Epidermal melanocyte (primary cell): Measurements from ENCODE around the gene SLC1A5.
"Not testable (repeated sequence)": the region's sequence is repeated elsewhere in the genome, so short reads cannot be mapped to it uniquely, and the experiment has no call there.

Source experiments
- DNase-seq: peaks from one replicate; pipeline ENCODE4 v3.0.0; 2011; ENCODE audit warnings: low spot score; ENCODE audit not compliant: insufficient read length

SLC1A5 gene

DNA sequence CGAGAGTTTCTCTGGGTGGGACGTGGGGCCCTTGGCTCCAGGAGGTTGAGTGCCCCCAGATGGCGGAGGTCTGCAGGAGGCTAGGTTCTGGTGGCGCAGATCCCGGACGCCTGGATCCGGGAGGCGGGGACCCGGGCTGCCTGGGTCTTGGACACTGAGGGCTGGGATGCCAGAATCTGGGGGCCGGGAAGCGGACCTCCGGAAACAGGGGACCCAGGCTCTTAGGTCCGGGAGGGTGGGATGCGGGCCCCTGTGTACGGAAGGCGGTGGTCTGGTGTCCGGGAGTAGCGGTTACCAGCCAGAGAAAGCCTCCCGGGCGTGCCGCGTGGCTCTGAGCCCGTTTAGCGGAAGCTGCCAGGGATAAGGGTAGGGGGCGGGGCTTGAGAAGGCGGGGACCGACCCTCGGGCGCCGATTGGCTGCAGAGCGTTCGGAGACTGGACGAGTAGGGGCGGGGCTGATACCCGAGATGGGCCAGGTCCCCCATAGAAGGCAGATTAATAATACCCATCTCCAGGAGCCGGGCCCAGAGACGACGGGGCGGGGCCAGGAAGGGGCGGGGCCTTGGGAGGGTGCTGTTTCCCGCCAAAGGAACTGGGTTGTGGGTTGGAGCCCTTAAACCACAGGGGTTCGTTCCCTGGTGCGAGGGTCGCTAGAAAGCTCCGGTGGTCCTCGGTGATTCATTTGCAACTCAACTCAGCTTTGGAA, at the start of gene SLC1A5:
TSS of gene SLC1A5 (minus strand) at position 333 of the 706 bp plus-strand sequence. CDS start 629 bp downstream, outside the sequence.
- peak; percentile 96 for DNase-seq

DNA sequence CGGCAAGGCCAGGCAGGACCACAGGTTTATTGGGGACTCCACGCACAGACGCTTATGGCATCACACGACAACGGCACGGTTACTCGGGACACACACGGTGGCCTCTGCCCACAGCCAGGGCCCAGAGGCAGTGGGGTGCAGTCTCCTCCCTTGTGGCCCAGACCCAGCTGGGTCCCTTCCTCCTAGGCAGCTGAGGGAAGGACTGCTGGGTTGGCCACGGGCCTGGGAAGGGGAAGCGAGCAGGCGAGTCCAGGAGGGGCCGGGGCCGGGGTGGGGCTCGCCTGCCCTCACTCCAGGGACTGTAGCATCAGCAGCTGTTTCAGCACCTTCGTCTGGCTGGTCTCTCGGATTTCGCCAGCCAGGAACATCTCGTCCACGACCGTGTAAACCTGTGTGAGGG, 49.8 kb upstream of the SLC1A5 start:
- no peak for DNase-seq

DNA sequence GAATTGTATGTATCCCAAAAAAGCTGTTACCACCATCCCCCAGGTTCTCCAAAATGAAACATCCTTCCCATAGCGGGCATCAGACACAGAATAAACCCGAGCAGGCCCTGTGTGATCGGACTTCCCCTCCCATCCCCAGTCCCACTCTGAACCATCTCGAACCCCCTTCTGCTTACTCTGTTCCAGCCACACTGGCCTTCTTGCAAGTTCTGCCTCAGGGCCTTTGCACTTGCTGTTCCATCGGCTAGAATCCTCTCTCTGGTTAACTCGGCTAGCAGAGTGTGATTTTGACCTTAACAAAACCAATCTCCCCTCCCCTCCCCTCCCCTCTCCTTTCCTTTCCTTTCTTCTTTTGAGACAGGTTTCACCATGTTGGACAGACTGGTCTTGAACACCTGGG, 46.6 kb upstream of the SLC1A5 start:
- DNase-seq: no peak

DNA sequence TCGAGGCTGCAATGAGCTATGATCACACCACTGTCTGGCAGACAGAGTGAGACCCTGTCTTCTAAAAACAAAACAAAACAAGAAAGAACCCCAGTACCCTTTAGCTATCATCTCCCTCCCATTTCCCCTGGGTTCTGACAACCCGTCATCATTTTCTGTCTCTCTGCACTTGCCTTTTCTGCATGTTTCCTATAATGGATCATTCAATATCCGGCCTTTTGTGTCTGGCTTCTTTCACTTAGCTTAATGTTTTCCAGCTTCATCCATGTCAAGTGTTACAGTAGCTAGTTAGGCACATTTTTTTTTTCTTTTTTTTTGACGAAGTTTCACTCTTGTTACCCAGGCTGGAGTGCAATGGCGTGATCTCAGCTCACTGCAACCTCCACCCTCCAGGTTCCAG, 45.7 kb upstream of the SLC1A5 start:
- DNase-seq: no peak

DNA sequence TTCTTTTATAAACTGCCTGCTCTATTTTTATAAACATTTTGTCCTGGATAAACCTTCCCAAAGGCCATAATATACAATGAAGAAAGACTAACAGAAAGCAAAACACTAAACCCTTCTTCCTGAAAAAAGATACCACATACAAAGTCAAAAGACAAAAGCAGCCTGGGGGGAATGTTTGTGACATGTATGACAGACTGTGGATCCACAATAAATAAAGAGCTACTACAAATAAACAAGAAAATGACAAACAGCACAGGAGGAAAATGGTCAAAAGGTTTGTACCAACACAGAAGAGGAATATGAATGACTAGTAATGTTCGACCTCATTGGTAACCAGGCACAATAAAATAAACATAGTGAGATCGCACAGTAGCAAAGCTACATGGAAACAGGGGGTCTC, 42.5 kb upstream of the SLC1A5 start:
- DNase-seq: no peak

DNA sequence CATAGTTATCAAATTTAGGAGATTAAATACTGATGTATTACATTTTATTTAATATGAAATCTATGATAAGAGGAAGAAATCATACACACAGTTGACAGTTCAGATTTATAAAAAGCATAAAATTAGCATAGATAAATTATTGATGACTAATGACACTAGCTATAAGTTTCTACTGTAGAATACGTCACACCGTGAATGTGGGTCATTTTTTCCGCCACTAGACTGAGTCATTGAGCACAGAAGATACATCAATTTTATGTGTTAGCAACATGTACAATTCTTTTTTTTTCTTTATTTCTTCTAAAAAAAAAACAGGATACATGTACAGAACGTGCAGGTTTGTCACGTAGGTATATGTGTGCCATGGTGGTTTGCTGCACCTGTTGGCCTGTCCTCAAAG, 40.1 kb upstream of the SLC1A5 start:
- no peak for DNase-seq

DNA sequence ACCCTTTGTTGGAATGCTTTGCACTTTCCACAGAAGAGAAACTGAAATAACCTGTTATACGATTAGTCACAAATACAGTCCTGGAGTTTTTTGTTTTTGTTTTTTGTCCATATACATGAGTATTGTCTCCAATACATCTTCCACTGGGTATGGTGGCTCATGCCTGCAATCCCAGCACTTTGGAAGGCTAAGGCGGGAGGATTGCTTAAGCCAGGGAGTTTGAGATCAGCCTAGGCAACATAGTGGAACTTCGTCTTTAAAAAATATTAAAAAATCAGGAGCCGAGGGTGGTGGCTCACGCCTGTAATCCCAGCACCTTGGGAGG, 37.3 kb upstream of the SLC1A5 start:
- DNase-seq: no peak

DNA sequence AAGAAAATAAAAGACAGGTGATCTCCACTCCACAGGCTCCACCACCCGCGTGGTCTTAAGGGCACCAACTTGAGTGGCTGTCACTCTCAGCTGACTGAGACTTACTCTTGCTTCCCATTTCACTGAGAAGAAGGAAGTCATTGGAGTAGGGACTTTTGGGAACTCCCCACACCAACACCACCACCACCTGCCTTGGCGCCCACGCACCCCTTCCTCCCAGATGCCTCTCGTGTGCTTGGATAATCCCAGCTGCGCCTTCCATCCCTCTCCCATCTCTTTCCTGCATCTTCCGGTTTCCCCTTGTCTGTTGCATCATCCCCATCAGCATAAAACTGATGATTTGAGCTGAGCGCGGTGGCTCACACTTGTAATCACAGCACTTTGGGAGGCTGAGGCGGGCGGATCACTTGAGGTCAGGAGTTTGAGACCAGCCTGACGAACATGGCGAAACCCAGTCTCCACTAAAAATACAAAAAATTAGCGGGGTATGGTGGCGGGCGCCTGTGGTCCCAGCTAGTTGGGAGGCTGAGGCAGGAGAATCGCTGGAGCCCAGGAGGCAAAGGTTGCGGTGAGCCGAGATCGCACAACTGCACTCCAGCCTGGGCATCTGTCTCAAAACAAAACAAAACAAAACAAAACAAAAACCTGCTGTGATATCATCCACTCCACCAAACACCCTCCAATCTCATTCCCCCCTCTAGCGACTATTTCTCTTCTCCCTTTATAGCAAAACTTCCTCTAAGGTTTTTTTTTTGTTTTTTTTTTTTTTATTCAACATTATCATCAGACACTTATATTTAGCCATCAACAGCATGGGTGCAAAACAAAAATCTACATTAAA, 36.7 kb upstream of the SLC1A5 start:
- DNase-seq: no peak

DNA sequence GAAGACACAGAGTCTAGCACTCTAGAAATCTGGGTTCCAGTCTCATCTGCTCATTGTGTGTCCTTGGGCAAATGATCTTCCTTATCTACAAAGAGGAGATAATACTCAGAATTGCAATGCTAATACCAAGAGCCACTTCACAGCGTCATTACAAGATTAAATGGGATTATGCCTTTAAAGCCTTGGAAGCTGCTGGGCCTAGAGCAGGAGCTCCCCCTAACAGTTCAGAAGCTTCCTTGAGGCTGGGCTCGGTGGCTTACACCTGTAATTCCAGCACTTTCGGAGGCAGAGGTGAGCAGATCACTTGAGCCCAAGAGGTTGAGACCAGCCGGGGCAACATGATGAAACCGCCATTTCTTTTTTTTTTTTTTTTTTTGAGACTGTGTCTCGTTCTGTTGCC, 34.7 kb upstream of the SLC1A5 start:
- DNase-seq: no peak

DNA sequence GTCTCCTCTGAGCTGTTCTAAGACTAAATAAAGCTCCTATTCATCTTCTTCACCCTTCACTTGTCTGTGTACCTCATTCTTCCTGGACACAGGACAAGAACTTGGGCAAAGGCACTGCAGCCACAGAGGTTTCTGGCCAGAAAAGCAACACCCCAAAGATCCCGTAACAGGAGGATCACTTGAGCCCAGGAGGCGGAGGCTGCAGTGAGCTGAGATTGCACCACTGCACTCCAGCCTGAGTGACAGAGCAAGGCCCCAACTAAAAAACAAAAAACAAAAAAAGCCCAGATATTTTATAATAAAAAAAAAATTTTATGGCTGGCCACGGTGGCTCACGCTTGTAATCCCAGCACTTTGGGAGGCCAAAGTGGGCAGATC, 34.0 kb upstream of the SLC1A5 start:
- DNase-seq: not testable (repeated sequence)

DNA sequence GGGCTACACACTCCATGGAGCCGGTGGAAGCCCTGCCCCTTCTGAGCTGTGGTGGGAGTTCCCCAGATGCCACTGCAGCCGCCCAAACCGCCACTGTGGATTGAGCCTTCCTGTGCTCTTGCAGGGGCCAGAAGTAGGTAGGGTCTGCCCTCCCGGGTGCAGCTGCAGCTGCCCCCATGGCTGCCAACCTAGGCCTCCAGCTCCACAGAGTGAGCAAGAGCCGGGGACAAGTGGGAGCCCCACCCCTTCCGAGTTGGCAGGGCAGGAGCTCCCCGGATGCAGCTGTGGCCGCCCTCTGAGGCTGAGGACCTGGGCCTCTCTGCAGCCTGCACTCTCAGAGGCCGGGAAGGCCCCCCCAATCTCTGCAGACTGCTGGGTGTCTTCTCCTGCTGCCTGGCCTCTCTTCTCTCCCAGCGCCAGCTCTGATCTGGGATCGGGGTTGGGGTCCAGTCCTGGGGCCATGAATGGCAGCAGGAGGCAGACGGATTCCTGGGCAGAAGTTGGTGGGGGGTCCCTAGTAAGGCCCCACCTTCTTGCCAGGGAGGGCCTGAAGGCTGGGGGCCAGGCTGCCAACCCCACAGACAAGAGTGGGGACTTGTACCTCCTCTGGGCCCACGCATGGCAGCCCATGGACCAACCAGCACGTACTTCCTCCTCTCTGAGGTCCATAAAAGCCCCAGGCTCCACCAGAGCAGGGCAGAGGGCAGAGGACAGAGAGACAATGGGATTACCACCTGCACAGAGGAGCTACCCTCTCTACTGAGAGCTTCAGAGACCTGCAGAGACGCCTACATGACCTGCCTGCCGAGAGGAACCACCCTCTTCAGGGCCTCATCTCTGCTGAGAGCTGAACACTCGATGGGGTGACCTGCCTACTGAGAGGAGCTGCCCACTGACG, 33.4 kb upstream of the SLC1A5 start:
- DNase-seq: no peak

DNA sequence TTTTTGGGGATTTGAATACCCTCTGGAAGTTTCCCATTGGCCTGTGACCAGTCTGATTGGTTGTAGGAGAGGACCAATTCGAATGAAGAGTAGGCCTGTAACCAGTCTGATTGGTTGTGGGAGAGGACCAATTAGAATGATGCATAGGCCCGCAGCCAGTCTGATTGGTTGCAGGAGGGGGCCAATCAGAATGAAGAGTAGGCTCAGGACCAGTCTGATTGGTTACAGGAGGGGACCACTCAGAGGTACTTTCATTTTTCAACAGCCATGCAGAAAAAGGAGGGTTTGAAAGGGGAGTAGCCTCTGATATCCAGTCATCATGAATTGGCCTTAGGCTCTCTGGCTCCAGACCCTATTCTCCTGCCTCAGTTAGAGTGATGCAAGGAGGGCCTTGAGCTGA, 30.4 kb upstream of the SLC1A5 start:
- no peak for DNase-seq

DNA sequence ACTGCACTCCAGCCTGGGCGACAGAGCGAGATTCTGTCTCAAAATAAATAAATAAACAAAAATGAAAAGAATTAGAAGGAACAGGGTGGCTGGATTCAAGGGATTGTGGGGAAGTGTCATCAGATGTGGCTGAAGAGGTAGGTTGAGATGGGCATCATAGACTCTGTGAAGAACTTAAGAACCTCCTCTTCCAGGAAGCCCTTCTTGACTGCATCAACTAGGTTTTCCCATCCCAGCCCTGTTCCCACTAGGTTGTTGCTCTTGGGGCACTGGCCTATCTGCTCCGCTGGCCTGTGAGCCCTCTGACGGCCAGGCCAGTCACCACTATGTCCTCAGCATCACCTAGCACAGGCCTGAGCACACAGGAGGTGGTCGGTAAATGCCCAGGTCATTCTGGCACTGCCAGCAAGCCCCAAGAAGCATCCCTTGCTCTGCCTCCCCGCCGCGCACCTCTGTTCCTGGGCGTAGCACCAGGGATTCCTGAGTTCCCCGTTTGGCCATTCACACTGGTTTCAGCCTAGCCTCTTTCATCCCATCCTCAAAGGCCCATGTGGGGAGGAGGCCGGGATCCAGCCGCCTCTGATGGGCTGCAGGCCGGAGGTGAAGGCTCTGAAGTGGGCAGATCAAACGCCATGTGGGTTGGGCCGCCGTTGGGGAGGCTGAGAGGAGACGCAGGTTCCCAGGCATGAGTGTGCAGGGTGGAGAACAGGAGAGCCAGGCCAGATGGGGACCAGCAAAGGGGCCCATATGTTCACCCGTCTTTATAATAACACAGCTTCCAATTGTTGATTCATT, 27.6 kb upstream of the SLC1A5 start:
- no peak for DNase-seq

DNA sequence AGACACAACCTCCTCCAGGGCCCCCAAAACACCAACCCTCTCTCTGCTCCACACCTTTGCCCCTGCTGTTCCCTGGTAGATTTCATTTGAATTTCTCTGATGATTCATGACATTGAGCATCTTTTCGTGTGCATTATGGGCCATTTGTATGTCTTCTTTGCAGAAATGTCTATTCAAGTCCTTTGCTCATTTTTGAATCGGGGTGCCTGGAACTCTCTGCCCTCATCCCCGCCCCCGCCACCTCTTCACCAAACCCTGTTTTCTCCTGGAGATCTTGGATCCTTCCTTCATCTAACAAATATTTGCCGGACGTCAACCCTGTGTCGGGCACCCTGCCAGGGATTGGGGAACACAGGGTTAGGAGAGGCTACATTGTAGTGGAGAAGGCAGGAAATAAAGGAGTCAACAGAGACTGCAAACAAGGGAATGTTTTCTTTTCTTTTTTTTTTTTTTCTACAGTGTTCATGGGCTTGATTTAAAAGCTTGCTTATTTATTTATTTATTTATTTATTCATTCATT, 25.5 kb upstream of the SLC1A5 start:
- DNase-seq: no peak

DNA sequence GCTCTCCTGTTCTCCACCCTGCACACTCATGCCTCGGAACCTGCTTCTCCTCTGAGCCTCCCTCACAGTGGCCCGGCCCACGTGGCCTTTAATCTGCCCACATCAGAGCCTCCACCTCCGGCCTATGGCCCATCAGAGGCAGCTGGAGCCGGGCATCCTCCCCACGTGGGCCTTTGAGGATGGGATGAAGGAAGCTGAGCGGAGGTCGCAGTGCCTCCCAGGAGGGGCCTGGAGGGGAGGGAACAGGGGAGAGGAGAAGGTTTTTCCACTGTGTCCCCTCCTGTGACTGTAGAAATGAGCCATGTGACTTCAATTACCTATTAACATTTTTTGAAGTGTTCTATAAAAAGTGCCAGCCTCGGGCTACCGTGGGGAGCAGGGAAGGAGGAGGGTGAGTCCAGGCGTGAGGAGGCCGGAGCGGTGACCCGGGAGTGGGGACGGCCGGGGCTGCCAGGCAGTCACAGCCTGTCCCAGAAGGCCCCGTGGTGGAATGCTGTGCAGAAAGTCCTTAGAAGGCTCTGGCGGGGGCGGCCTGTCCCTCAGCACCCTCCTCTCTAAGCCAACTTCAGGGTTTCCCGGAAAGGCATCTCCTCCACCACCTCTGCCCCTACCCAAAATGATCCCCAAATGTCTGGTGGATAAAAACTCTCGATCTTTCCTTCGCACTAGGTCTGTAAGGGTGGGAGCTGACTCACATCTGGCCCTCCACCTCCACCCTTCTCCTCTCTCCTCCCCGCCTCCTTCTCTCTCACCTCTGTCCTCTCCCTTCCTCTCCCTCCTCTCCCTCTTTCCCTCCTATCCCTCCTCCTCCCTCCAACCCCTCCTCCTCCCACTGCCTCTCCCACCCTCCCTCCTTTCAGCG, 24.8 kb upstream of the SLC1A5 start:
- DNase-seq: no peak

DNA sequence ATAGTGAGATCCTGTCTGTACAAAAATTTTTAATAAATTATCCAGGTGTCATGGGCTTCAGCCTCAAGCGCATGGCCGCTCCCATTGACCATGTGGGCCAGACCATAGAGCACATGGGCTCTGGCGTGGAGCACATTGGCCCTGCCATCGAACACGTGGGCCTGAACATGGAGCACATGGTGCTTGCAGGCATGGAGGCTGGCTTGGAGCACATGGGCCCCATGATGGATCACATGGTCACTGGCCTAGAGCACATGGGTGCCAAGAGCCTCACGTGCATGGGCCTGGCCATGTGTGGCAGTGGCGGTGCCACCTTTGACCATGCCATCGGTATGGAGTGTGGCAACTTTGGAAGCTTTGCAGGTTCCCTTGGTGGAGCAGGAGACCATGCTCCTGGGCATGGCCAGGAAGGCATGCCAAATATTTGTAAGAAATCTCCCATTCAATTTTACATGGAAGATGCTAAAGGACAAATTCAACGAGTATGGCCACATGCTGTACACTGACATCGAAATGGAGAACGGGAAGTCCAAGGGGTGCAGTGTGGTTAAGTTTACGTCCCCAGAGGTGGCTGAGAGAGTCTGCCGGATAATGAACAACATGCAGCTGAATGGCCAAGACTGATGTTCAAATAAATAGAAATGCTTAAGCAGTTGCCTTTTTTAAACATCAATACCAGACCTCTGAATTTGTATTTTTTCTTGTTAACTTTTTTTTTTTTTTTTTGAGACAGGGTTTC, 21.3 kb upstream of the SLC1A5 start:
- no peak for DNase-seq

DNA sequence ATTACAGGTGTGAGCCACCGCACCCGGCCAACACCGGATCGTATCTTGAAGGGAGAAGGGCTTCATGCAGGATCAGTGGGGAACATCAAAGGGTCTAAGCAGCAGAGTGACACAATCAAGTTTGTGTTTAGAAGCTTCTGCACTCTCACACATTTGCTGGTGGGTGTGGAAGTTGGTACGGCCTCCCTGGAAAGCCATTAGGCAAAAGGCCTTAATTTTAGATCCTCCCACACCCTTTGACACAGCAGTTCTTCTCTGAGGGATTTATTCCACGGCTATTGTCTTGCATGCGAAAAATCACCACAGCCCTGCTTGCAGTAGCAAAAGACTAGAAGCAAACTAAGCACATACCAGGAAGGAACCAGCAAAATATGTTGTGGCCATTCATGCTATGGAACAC, 18.3 kb upstream of the SLC1A5 start:
- DNase-seq: no peak

DNA sequence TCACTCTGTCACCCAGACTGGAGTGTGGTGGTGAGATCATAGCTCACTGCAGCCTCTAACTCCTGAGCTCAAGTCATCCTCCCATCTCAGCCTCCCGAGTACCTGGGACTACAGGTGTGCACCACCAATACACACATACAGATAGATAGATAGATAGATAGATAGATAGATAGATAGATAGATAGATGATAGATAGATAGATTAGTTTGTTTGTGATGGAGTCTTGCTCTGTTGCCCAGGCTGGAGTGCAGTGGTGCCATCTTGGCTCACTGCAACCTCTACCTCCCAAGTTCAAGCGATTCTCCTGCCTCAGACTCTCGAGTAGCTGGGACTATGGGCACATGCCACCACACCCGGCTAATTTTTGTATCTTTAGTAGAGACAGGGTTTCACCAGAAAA, 16.0 kb upstream of the SLC1A5 start:
- DNase-seq: not testable (repeated sequence)

DNA sequence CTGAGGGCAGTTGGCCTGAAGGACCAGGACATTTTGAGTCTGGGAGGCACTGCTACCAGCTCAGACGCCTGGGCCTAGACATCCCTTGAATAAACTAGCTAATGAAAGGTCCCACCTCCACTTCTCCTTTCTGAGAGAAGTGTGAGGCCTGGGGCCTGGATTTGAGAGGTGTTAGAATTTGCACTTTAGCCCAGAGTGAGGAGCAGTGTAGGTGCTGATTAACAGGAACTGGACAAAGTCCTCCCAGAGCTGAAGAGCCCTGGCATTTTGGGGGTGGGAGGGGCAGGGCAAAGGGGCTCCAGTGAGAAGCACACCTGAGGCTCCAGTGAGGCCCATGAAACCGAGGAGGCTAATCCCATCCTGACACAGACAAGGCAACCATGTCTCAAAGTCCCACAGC, 15.2 kb upstream of the SLC1A5 start:
- no peak for DNase-seq
